ENCODE results near the gene TM9SF1. TPM values are rescaled to one million over a fixed set of nuclear protein-coding genes. Genes with fewer than 3 reads are reported as not detected.

Gene TM9SF1
- total and polyA plus RNA-seq, 9 of the 15 experiments (the other 6 are each of a cell fraction or from before 2014, with no cell fraction given): 5.3 to 20.3 (median 11.8) TPM

- peak in 1 of 2 experiments; percentile 21; a peak in 1 of 4 replicates for TF ChIP-seq HDAC1 (IDR thresholded peaks at IDR 0.05)
- TF ChIP-seq USF1 (CRISPR knock-in tag; IDR thresholded peaks at IDR 0.05): no peak
- TF ChIP-seq EP300 (IDR thresholded peaks at IDR 0.05; ENCODE audit: low read length): no peak
- TF ChIP-seq ZNF830 (CRISPR knock-in tag; IDR thresholded peaks at IDR 0.05): no peak
- no peak for TF ChIP-seq ZNF695 (CRISPR knock-in tag; IDR thresholded peaks at IDR 0.05)
- no peak for TF ChIP-seq CCAR2 (IDR thresholded peaks at IDR 0.05; ENCODE audit: low read depth, low read length)
- TF ChIP-seq ZNF347 (CRISPR knock-in tag; IDR thresholded peaks at IDR 0.05; ENCODE audit: low read depth): no peak
- TF ChIP-seq, protein P1, sequence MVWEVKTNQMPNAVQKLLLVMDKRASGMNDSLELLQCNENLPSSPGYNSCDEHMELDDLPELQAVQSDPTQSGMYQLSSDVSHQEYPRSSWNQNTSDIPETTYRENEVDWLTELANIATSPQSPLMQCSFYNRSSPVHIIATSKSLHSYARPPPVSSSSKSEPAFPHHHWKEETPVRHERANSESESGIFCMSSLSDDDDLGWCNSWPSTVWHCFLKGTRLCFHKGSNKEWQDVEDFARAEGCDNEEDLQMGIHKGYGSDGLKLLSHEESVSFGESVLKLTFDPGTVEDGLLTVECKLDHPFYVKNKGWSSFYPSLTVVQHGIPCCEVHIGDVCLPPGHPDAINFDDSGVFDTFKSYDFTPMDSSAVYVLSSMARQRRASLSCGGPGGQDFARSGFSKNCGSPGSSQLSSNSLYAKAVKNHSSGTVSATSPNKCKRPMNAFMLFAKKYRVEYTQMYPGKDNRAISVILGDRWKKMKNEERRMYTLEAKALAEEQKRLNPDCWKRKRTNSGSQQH (CRISPR knock-in tag; IDR thresholded peaks at IDR 0.05): no peak
- TF ChIP-seq SPI1 (IDR thresholded peaks at IDR 0.05; ENCODE audit: borderline replicate concordance, low read depth, low read length): peak; percentile 42; the same call in 1 of the 2 replicates
- TF ChIP-seq TEAD2 (tag; IDR thresholded peaks at IDR 0.05): 0 out of 2 replicates have a peak, but pooled peaks have one; percentile 10
- TF ChIP-seq, protein P2, sequence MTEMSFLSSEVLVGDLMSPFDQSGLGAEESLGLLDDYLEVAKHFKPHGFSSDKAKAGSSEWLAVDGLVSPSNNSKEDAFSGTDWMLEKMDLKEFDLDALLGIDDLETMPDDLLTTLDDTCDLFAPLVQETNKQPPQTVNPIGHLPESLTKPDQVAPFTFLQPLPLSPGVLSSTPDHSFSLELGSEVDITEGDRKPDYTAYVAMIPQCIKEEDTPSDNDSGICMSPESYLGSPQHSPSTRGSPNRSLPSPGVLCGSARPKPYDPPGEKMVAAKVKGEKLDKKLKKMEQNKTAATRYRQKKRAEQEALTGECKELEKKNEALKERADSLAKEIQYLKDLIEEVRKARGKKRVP (CRISPR knock-in tag; IDR thresholded peaks at IDR 0.05): no peak
- no peak for TF ChIP-seq NUFIP1 (IDR thresholded peaks at IDR 0.05; ENCODE audit: partially characterized antibody)
- no peak for TF ChIP-seq ZNF644 (tag; IDR thresholded peaks at IDR 0.05; ENCODE audit: low read depth)
- TF ChIP-seq RBM22 (IDR thresholded peaks at IDR 0.05; ENCODE audit: low read depth, low read length, poor library complexity, severe bottlenecking): no peak
- peak; percentile 29; the same call in 1 of the 2 replicates for TF ChIP-seq MYC (IDR thresholded peaks at IDR 0.05; ENCODE audit: low read depth, low read length)
- no peak for TF ChIP-seq MYC (CRISPR knock-in tag; IDR thresholded peaks at IDR 0.05; ENCODE audit: borderline replicate concordance, low read depth)
- no peak for TF ChIP-seq ZNF76 (CRISPR knock-in tag; IDR thresholded peaks at IDR 0.05; ENCODE audit: borderline replicate concordance)
- TF ChIP-seq PYGO2 (tag; IDR thresholded peaks at IDR 0.05): no peak
- no peak for TF ChIP-seq GTF2F1 (IDR thresholded peaks at IDR 0.05; ENCODE audit: low read depth, low read length)
- TF ChIP-seq SIX5 (IDR thresholded peaks at IDR 0.05; ENCODE audit: borderline replicate concordance in 1 of 2, insufficient read depth in 1 of 2, low read depth in 1 of 2, low read length in 2 of 2): no peak
- TF ChIP-seq, protein P3, sequence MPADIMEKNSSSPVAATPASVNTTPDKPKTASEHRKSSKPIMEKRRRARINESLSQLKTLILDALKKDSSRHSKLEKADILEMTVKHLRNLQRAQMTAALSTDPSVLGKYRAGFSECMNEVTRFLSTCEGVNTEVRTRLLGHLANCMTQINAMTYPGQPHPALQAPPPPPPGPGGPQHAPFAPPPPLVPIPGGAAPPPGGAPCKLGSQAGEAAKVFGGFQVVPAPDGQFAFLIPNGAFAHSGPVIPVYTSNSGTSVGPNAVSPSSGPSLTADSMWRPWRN (IDR thresholded peaks at IDR 0.05; ENCODE audit: low read depth): no peak
- TF ChIP-seq, protein P4, sequence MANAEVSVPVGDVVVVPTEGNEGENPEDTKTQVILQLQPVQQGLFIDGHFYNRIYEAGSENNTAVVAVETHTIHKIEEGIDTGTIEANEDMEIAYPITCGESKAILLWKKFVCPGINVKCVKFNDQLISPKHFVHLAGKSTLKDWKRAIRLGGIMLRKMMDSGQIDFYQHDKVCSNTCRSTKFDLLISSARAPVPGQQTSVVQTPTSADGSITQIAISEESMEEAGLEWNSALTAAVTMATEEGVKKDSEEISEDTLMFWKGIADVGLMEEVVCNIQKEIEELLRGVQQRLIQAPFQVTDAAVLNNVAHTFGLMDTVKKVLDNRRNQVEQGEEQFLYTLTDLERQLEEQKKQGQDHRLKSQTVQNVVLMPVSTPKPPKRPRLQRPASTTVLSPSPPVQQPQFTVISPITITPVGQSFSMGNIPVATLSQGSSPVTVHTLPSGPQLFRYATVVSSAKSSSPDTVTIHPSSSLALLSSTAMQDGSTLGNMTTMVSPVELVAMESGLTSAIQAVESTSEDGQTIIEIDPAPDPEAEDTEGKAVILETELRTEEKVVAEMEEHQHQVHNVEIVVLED (CRISPR knock-in tag; IDR thresholded peaks at IDR 0.05): no peak
- TF ChIP-seq CREBBP (IDR thresholded peaks at IDR 0.05; ENCODE audit: low read depth, low read length): no peak
Observed at GRCh38 chr14:24232645-24233537, 37.6 kb upstream of the TM9SF1 start, which contains the start of gene GMPR2 (continued).
